ENCODE data around the gene JARID2. TPM values are rescaled to one million over a fixed set of nuclear protein-coding genes. Genes with fewer than 3 reads are reported as not detected.
"Not testable (repeated sequence)": the region's sequence is repeated elsewhere in the genome, so short reads cannot be mapped to it uniquely, and the experiment has no call there.

The JARID2 gene
- total RNA-seq, 6 experiments from 2014 or later, result 2.5 to 3.9 (median 3.0) TPM

DNA sequence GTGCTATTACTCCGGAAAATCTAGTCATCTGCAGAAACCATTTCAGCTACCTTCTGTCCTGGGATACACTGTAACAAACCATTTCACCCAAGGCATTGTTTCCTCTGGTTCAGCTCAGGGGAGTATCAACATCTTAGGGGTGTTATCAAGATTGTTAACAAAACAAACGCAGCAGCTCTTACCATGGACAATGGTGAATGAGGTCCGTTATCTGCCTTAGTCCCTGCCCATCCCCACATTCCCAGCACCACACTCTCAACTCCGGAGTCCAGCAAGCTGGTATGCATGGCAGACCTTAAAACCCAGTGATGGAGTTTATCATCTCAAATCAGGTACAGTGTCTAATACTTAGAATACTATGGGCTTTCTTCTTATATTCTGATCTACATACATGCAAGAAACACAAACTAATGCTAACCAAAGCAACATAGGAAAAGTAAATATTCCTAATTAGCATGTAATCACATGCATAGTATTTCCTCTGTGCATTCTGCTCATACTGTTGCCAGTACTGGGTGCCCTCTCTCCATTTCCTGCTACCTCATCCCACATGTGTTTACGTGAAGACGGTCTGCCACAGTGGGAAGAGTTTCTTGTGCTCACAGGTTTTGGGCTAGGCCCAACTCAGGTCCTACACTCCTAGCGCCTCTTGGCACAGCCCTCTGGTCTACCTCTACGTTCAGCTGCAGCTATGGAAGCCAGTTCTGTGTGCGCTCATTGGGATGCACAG lies 293.1 kb downstream of the JARID2 start:
- intact Hi-C loops (cut with DNase I), result no loop called here
- WGBS (ENCODE audit: insufficient coverage, low coverage, low lambda C conversion rate, missing lambda C conversion rate), result 72% methylated on average over 7 of the region's 9 CpGs
- H3K9me3 ChIP-seq, result no peaks in the 10 kb centered on the region
- H3K4me1 ChIP-seq, result peaks cover 0 to 9% (median 0%) of the 10 kb centered on the region in 4 donors
- no peak for ATAC-seq
- TF ChIP-seq, protein P1, sequence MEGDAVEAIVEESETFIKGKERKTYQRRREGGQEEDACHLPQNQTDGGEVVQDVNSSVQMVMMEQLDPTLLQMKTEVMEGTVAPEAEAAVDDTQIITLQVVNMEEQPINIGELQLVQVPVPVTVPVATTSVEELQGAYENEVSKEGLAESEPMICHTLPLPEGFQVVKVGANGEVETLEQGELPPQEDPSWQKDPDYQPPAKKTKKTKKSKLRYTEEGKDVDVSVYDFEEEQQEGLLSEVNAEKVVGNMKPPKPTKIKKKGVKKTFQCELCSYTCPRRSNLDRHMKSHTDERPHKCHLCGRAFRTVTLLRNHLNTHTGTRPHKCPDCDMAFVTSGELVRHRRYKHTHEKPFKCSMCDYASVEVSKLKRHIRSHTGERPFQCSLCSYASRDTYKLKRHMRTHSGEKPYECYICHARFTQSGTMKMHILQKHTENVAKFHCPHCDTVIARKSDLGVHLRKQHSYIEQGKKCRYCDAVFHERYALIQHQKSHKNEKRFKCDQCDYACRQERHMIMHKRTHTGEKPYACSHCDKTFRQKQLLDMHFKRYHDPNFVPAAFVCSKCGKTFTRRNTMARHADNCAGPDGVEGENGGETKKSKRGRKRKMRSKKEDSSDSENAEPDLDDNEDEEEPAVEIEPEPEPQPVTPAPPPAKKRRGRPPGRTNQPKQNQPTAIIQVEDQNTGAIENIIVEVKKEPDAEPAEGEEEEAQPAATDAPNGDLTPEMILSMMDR (IDR thresholded peaks at IDR 0.05), result no peak
- TF ChIP-seq POLR2A (IDR thresholded peaks at IDR 0.05), result no peak
- H3K4me3 ChIP-seq, result no peak overlapping the region
- no peaks in the 10 kb centered on the region for H3K27me3 ChIP-seq
- no peaks in the 10 kb centered on the region for H3K36me3 ChIP-seq
- DNase-seq, result no peak
- H3K27ac ChIP-seq, result no peak overlapping the region

DNA sequence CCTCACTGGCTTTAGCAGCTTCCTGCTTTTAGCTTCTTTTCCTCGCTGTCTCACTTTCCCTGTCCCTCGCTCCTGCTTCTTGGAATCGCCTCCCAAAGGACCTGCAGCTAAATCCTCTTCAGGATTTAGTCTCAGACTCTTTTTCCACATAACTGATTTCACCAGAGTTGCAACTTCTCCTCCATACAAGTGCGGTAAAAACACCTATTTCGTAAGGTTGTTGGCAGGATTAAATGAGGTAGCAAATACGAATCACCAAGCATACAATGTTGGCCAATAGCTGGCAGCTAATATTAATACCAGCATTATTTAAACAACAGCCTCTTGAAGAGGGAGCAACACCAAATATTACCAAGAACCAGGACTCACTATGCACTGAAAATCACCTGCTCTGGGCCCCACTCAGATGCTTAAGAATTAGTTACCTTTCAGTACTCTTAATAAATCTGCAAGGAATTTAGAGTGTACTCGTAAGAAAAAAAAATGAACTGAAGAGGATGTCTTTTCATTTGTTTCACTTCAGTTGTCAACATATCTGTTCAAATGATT lies 293.9 kb downstream of the JARID2 start:
- Histone ChIP-seq H3K9me3 (no peaks in the 10 kb centered on the region), H3K4me3 (no peak overlapping the region), H3K4me1 (peaks cover 0 to 9% (median 0%) of the 10 kb centered on the region in 4 donors), H3K36me3 (no peaks in the 10 kb centered on the region), H3K27ac (no peak overlapping the region), H3K27me3 (no peaks in the 10 kb centered on the region)
- ATAC-seq, result no peak
- TF ChIP-seq, protein P1 (IDR thresholded peaks at IDR 0.05), result no peak
- no peak for TF ChIP-seq POLR2A (IDR thresholded peaks at IDR 0.05)
- no peak for DNase-seq
- intact Hi-C loops (cut with DNase I), result no loop called here
- 72% methylated on average over 7 of the region's 7 CpGs for WGBS (ENCODE audit: insufficient coverage, low coverage, low lambda C conversion rate, missing lambda C conversion rate)

DNA sequence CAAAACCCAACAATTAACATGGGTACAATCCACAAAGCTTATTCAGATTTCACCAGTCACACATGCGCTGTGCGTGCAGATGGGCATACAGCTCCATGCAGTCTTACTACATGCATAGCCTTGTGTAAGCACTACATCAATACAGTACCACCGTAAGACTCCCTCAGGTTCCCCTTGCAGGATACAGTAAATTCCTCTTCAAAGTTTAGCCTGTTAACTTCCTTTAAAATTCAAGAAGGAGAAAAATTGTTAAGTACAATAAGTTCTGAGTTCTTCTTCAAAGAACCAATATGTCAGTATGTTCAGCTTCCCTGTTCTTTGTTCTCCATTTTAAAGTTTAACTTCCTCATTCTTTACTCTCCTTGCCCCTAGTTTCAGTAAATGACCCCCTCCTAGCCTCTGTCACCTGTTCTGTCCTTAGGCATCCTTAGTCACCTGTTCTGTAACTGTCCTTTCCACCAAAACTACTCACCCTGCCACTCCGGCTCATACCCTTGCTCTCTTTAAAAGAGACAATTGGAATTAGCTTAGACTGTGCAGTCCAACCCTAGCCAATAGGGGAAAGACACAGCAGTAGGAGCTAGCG lies 297.6 kb downstream of the JARID2 start:
- H3K27ac ChIP-seq; intact Hi-C loops (cut with DNase I); H3K36me3 ChIP-seq; DNase-seq; H3K9me3 ChIP-seq; H3K4me1 ChIP-seq; H3K4me3 ChIP-seq; ATAC-seq; H3K27me3 ChIP-seq: not testable (repeated sequence)
- 86% methylated on average over 5 of the region's 5 CpGs for WGBS (ENCODE audit: insufficient coverage, low coverage, low lambda C conversion rate, missing lambda C conversion rate)

DNA sequence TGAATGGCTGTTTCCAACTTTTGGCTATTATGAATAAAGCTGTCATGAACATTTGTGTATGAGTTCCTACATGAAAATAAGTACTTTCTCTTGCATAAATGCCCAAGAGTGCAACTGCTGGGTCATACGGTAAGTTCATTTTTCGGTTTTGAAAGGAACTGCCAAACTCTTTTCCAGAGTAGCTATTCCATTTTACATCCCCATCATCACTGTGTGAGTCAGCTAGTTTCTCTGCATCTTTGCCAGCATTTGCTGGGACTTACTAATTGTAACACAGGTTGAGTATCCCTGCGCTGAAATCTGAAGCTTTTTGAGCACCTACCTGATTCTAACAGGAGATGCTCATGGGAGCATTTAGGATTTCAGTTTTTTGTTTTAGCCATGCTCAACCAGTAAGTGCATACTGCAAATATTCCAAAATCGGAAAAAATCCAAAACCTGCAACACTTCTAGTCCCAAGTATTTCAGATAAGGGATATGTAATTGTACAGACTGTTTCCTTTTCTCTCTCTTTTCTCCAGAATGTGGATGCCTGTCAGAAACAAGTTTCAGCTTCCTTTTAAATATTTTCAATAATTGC lies 298.5 kb downstream of the JARID2 start:
- Histone ChIP-seq H3K9me3 (no peaks in the 10 kb centered on the region), H3K4me3 (no peak overlapping the region), H3K27me3 (no peaks in the 10 kb centered on the region), H3K36me3 (no peaks in the 10 kb centered on the region), H3K4me1 (no peaks in the 10 kb centered on the region), H3K27ac (no peak overlapping the region)
- ATAC-seq (no peak), DNase-seq (no peak)
- intact Hi-C loops (cut with DNase I), result no loop called here
- 85% methylated on average over 4 of the region's 4 CpGs for WGBS (ENCODE audit: insufficient coverage, low coverage, low lambda C conversion rate, missing lambda C conversion rate)
- TF ChIP-seq, protein P1 (IDR thresholded peaks at IDR 0.05), result no peak
- no peak for TF ChIP-seq POLR2A (IDR thresholded peaks at IDR 0.05)

DNA sequence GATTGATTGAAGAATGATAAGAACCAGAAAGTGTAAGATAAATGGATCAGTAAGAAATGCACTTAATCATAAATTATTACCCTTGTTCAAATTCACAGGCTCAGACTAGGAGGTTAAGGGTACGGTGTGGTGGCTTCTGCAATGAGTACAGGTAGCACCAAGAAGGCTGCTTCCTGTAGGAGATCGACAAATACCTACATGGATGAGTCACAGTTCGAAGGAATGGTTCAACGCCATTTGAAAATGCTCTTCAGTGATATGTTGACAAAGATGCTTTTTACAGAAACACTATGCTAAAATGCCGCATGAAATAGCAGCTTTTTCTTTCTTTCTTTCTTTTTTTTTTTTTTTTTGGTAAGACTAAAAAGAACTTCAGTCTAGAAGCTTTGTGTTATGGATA lies 300.7 kb downstream of the JARID2 start:
- WGBS (ENCODE audit: insufficient coverage, low coverage, low lambda C conversion rate, missing lambda C conversion rate), result 94% methylated on average over 5 of the region's 5 CpGs
- intact Hi-C loops (cut with DNase I), result no loop called here
- DNase-seq, result no peak

More for the DNA sequence above, 300.7 kb downstream of the JARID2 start:
- Histone ChIP-seq H3K4me3 (no peak overlapping the region), H3K27me3 (no peaks in the 10 kb centered on the region), H3K36me3 (no peaks in the 10 kb centered on the region), H3K4me1 (no peaks in the 10 kb centered on the region), H3K27ac (no peak overlapping the region), H3K9me3 (no peaks in the 10 kb centered on the region)
- no peak for ATAC-seq
- TF ChIP-seq, protein P1 (IDR thresholded peaks at IDR 0.05), result no peak
- TF ChIP-seq POLR2A (IDR thresholded peaks at IDR 0.05), result no peak
